ENCODE data around the gene TIGD3.

DNA sequence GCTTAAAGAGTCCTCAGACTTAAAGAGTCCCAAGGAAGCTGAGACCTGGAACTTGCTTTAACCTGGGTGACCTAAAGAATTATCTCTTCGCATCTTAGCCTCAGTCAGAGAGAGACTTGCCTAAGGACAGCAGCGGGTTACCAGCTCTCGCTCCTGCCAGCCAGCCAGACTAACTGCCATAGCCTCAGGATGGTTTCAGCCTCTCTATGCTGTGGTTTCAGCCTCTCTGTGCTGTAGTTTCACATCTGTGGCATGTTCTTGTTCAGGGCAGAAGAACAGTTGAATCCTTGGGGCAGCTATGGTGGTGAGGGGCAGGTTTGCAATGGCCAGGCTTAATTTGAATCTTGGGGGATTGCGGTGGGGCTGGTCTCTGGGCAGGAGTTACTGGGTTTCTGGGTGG lies 34.2 kb downstream of the TIGD3 start:
- TF ChIP-seq, protein P1, sequence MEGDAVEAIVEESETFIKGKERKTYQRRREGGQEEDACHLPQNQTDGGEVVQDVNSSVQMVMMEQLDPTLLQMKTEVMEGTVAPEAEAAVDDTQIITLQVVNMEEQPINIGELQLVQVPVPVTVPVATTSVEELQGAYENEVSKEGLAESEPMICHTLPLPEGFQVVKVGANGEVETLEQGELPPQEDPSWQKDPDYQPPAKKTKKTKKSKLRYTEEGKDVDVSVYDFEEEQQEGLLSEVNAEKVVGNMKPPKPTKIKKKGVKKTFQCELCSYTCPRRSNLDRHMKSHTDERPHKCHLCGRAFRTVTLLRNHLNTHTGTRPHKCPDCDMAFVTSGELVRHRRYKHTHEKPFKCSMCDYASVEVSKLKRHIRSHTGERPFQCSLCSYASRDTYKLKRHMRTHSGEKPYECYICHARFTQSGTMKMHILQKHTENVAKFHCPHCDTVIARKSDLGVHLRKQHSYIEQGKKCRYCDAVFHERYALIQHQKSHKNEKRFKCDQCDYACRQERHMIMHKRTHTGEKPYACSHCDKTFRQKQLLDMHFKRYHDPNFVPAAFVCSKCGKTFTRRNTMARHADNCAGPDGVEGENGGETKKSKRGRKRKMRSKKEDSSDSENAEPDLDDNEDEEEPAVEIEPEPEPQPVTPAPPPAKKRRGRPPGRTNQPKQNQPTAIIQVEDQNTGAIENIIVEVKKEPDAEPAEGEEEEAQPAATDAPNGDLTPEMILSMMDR (IDR thresholded peaks at IDR 0.05), result no peak
- TF ChIP-seq POLR2A (IDR thresholded peaks at IDR 0.05), result no peak
